ENCODE data around the gene CDH23. TPM values are rescaled to one million over a fixed set of nuclear protein-coding genes. Genes with fewer than 3 reads are reported as not detected.

CDH23 gene
- polyA plus RNA-seq, 2 donors, result 1.6 to 3.2 TPM

- 58 to 71% methylated on average over 2 of the region's 2 CpGs for WGBS, 2 donors
Observed at GRCh38 chr10:71455035-71455434, 58.3 kb downstream of the CDH23 start.

GRCh38 chr10:71456631-71457030 lies 59.9 kb downstream of the CDH23 start:
- no peaks in the 10 kb centered on the region for H3K9me3 ChIP-seq (ENCODE audit: control insufficient read depth in 2 of 2, insufficient read depth in 1 of 2, low read depth in 1 of 2, low read length in 1 of 2)
- H3K4me3 ChIP-seq (ENCODE audit: low read depth in 1 of 2, low read length in 2 of 2), result no peak overlapping the region
- WGBS, 2 donors, result 73 to 82% methylated on average over 3 of the region's 3 CpGs

More at GRCh38 chr10:71455035-71455434, 58.3 kb downstream of the CDH23 start:
- Histone ChIP-seq H3K36me3 (ENCODE audit: control insufficient read depth in 2 of 2, insufficient read depth in 2 of 2, low read length in 1 of 2) (no peaks in the 10 kb centered on the region), H3K4me1 (ENCODE audit: control insufficient read depth in 2 of 2, insufficient read depth in 2 of 2, low read length in 1 of 2) (peaks cover 0 to 5% of the 10 kb centered on the region in 2 donors), H3K4me3 (ENCODE audit: low read depth in 1 of 2, low read length in 2 of 2) (no peak overlapping the region), H3K27me3 (ENCODE audit: control insufficient read depth in 1 of 2, insufficient read depth in 2 of 2, low read length in 2 of 2) (no peaks in the 10 kb centered on the region), H3K9me3 (ENCODE audit: control insufficient read depth in 2 of 2, insufficient read depth in 1 of 2, low read depth in 1 of 2, low read length in 1 of 2) (no peaks in the 10 kb centered on the region), H3K27ac (ENCODE audit: low read depth in 2 of 2, low read length in 1 of 2) (no peak overlapping the region)

DNA sequence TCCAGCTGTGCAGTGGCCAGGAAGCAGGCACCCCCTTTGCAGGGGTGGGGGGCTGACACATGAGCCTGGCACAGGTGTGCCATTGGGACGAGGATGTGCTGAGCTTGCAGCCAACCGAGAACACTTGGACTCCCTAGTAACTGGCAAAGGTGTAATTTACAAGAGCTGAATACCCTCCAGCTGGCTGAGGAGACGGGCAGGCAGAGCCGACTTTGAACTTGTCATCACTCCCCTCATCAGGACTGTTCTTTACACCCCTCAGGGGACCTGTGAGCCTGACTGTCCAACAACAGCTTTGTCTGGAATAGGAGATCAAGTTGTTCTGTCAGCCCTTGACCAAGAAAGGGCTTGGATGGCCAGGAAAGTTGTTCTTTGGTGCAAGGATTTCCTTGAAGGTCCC lies 61.2 kb downstream of the CDH23 start:
- Histone ChIP-seq H3K27me3 (ENCODE audit: control insufficient read depth in 1 of 2, insufficient read depth in 2 of 2, low read length in 2 of 2) (no peaks in the 10 kb centered on the region), H3K36me3 (ENCODE audit: control insufficient read depth in 2 of 2, insufficient read depth in 2 of 2, low read length in 1 of 2) (no peaks in the 10 kb centered on the region), H3K4me1 (ENCODE audit: control insufficient read depth in 2 of 2, insufficient read depth in 2 of 2, low read length in 1 of 2) (no peaks in the 10 kb centered on the region), H3K27ac (ENCODE audit: low read depth in 2 of 2, low read length in 1 of 2) (no peak overlapping the region), H3K4me3 (ENCODE audit: low read depth in 1 of 2, low read length in 2 of 2) (no peak overlapping the region), H3K9me3 (ENCODE audit: control insufficient read depth in 2 of 2, insufficient read depth in 1 of 2, low read depth in 1 of 2, low read length in 1 of 2) (no peaks in the 10 kb centered on the region)
- 46 to 57% methylated on average over 4 of the region's 4 CpGs for WGBS, 2 donors

More at GRCh38 chr10:71456631-71457030, 59.9 kb downstream of the CDH23 start:
- H3K4me1 ChIP-seq (ENCODE audit: control insufficient read depth in 2 of 2, insufficient read depth in 2 of 2, low read length in 1 of 2), result peaks cover 0 to 3% of the 10 kb centered on the region in 2 donors
- no peak overlapping the region for H3K27ac ChIP-seq (ENCODE audit: low read depth in 2 of 2, low read length in 1 of 2)
- no peaks in the 10 kb centered on the region for H3K27me3 ChIP-seq (ENCODE audit: control insufficient read depth in 1 of 2, insufficient read depth in 2 of 2, low read length in 2 of 2)
- no peaks in the 10 kb centered on the region for H3K36me3 ChIP-seq (ENCODE audit: control insufficient read depth in 2 of 2, insufficient read depth in 2 of 2, low read length in 1 of 2)

- Histone ChIP-seq H3K27ac (ENCODE audit: low read depth in 2 of 2, low read length in 1 of 2) (no peak overlapping the region), H3K27me3 (ENCODE audit: control insufficient read depth in 1 of 2, insufficient read depth in 2 of 2, low read length in 2 of 2) (no peaks in the 10 kb centered on the region), H3K36me3 (ENCODE audit: control insufficient read depth in 2 of 2, insufficient read depth in 2 of 2, low read length in 1 of 2) (no peaks in the 10 kb centered on the region), H3K9me3 (ENCODE audit: control insufficient read depth in 2 of 2, insufficient read depth in 1 of 2, low read depth in 1 of 2, low read length in 1 of 2) (no peaks in the 10 kb centered on the region), H3K4me1 (ENCODE audit: control insufficient read depth in 2 of 2, insufficient read depth in 2 of 2, low read length in 1 of 2) (no peaks in the 10 kb centered on the region), H3K4me3 (ENCODE audit: low read depth in 1 of 2, low read length in 2 of 2) (no peak overlapping the region)
- WGBS, 2 donors, result 82 to 88% methylated on average over 2 of the region's 2 CpGs
Observed at GRCh38 chr10:71458387-71458786, 61.7 kb downstream of the CDH23 start.

DNA sequence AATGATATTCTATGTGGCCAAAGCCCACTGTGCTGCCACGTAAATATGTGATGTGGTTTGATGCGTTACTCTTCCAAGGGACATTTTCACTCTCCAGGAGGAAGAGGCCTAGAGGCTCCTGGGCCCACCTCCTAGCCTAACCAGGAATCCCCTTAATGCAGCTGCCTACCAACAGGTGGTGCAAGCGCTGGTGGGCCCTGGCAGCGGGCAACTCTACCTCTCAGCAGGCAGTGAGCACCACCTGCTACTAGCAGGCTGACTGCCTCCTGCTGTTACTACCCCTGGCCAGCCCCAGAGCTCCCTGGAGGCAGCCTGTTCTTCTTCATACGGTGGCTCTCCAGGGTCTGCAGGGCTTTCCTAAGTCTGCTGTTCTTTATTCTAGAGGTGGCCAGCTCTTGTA lies 62.8 kb downstream of the CDH23 start:
- Histone ChIP-seq H3K4me1 (ENCODE audit: control insufficient read depth in 2 of 2, insufficient read depth in 2 of 2, low read length in 1 of 2) (no peaks in the 10 kb centered on the region), H3K9me3 (ENCODE audit: control insufficient read depth in 2 of 2, insufficient read depth in 1 of 2, low read depth in 1 of 2, low read length in 1 of 2) (no peaks in the 10 kb centered on the region), H3K4me3 (ENCODE audit: low read depth in 1 of 2, low read length in 2 of 2) (no peak overlapping the region), H3K27ac (ENCODE audit: low read depth in 2 of 2, low read length in 1 of 2) (no peak overlapping the region), H3K27me3 (ENCODE audit: control insufficient read depth in 1 of 2, insufficient read depth in 2 of 2, low read length in 2 of 2) (no peaks in the 10 kb centered on the region), H3K36me3 (ENCODE audit: control insufficient read depth in 2 of 2, insufficient read depth in 2 of 2, low read length in 1 of 2) (no peaks in the 10 kb centered on the region)
- 94 to 97% methylated on average over 5 of the region's 5 CpGs for WGBS, 2 donors

GRCh38 chr10:71460615-71461014 lies 63.9 kb downstream of the CDH23 start:
- Histone ChIP-seq H3K36me3 (ENCODE audit: control insufficient read depth in 2 of 2, insufficient read depth in 2 of 2, low read length in 1 of 2) (no peaks in the 10 kb centered on the region), H3K9me3 (ENCODE audit: control insufficient read depth in 2 of 2, insufficient read depth in 1 of 2, low read depth in 1 of 2, low read length in 1 of 2) (no peaks in the 10 kb centered on the region), H3K27ac (ENCODE audit: low read depth in 2 of 2, low read length in 1 of 2) (no peak overlapping the region), H3K4me3 (ENCODE audit: low read depth in 1 of 2, low read length in 2 of 2) (no peak overlapping the region), H3K27me3 (ENCODE audit: control insufficient read depth in 1 of 2, insufficient read depth in 2 of 2, low read length in 2 of 2) (no peaks in the 10 kb centered on the region), H3K4me1 (ENCODE audit: control insufficient read depth in 2 of 2, insufficient read depth in 2 of 2, low read length in 1 of 2) (no peaks in the 10 kb centered on the region)
- 89% methylated on average over 9 of the region's 9 CpGs for WGBS, 2 donors

- Histone ChIP-seq H3K4me1 (ENCODE audit: control insufficient read depth in 2 of 2, insufficient read depth in 2 of 2, low read length in 1 of 2) (no peaks in the 10 kb centered on the region), H3K4me3 (ENCODE audit: low read depth in 1 of 2, low read length in 2 of 2) (no peak overlapping the region), H3K27me3 (ENCODE audit: control insufficient read depth in 1 of 2, insufficient read depth in 2 of 2, low read length in 2 of 2) (no peaks in the 10 kb centered on the region), H3K36me3 (ENCODE audit: control insufficient read depth in 2 of 2, insufficient read depth in 2 of 2, low read length in 1 of 2) (no peaks in the 10 kb centered on the region), H3K27ac (ENCODE audit: low read depth in 2 of 2, low read length in 1 of 2) (no peak overlapping the region), H3K9me3 (ENCODE audit: control insufficient read depth in 2 of 2, insufficient read depth in 1 of 2, low read depth in 1 of 2, low read length in 1 of 2) (no peaks in the 10 kb centered on the region)
- 90 to 92% methylated on average over 13 of the region's 13 CpGs for WGBS, 2 donors
Observed at GRCh38 chr10:71461457-71461856, 64.7 kb downstream of the CDH23 start.

GRCh38 chr10:71462062-71462935 lies 65.6 kb downstream of the CDH23 start:
- WGBS, 2 donors, result 73 to 79% methylated on average over 19 of the region's 19 CpGs
- no peaks in the 10 kb centered on the region for H3K9me3 ChIP-seq (ENCODE audit: control insufficient read depth in 2 of 2, insufficient read depth in 1 of 2, low read depth in 1 of 2, low read length in 1 of 2)
- H3K36me3 ChIP-seq (ENCODE audit: control insufficient read depth in 2 of 2, insufficient read depth in 2 of 2, low read length in 1 of 2), result no peaks in the 10 kb centered on the region
- H3K27me3 ChIP-seq (ENCODE audit: control insufficient read depth in 1 of 2, insufficient read depth in 2 of 2, low read length in 2 of 2), result no peaks in the 10 kb centered on the region
- no peaks in the 10 kb centered on the region for H3K4me1 ChIP-seq (ENCODE audit: control insufficient read depth in 2 of 2, insufficient read depth in 2 of 2, low read length in 1 of 2)
- H3K27ac ChIP-seq (ENCODE audit: low read depth in 2 of 2, low read length in 1 of 2), result no peak overlapping the region
- H3K4me3 ChIP-seq (ENCODE audit: low read depth in 1 of 2, low read length in 2 of 2), result no peak overlapping the region

- no peaks in the 10 kb centered on the region for H3K27me3 ChIP-seq (ENCODE audit: control insufficient read depth in 1 of 2, insufficient read depth in 2 of 2, low read length in 2 of 2)
- 92 to 95% methylated on average over 7 of the region's 7 CpGs for WGBS, 2 donors
- H3K27ac ChIP-seq (ENCODE audit: low read depth in 2 of 2, low read length in 1 of 2), result no peak overlapping the region
- no peaks in the 10 kb centered on the region for H3K36me3 ChIP-seq (ENCODE audit: control insufficient read depth in 2 of 2, insufficient read depth in 2 of 2, low read length in 1 of 2)
- no peak overlapping the region for H3K4me3 ChIP-seq (ENCODE audit: low read depth in 1 of 2, low read length in 2 of 2)
- H3K9me3 ChIP-seq (ENCODE audit: control insufficient read depth in 2 of 2, insufficient read depth in 1 of 2, low read depth in 1 of 2, low read length in 1 of 2), result no peaks in the 10 kb centered on the region
- no peaks in the 10 kb centered on the region for H3K4me1 ChIP-seq (ENCODE audit: control insufficient read depth in 2 of 2, insufficient read depth in 2 of 2, low read length in 1 of 2)
Observed at GRCh38 chr10:71463111-71463510, 66.4 kb downstream of the CDH23 start.

Measured in esophagus (tissue), 2 donors.